Activated CD8-positive, alpha-beta memory T cell treated with anti-CD3 and anti-CD28 coated beads for 48 hours (primary cell): ENCODE results near the gene AGMO.
"Not testable (repeated sequence)": the region's sequence is repeated elsewhere in the genome, so short reads cannot be mapped to it uniquely, and the experiment has no call there.

Experiments
- DNase-seq, 3 experiments: peaks; one replicate each; pipeline ENCODE4 v3.0.0-alpha.2; 2020; ENCODE audit warnings: low read depth in 2 of 3, low spot score in 2 of 3

Gene AGMO

GRCh38 chr7:15330943-15331342, 230.9 kb downstream of the AGMO start:
- DNase-seq: no peak

- no peak for DNase-seq
Observed at GRCh38 chr7:15327001-15327400, 234.8 kb downstream of the AGMO start.

DNA sequence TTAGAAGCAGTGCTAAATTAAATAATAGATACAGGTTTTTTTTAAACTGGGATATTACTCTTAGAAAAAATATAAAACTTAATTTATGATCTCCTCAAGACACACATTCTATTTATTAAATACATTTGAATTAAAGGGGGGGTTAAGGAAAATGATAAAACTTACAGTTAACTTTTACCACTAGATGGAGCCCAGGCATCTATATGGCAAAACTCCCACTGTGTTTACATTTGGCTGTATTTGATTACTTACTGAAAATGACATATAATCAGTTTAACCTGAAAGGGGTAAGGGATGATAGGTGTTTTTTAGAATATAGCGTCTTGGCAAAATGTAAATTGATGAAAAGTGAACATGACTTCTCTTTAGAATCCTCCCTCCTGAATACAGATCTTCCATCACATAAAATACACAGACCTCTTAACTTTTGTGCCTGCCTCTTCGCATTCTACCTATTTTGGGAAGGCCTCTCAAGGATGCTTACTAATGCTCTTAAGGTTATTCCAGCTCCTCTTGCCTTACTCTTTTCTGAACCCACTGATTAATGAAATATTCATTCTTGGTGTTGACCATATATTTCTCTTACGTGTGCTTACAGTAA, 235.7 kb downstream of the AGMO start:
- DNase-seq: no peak

DNA sequence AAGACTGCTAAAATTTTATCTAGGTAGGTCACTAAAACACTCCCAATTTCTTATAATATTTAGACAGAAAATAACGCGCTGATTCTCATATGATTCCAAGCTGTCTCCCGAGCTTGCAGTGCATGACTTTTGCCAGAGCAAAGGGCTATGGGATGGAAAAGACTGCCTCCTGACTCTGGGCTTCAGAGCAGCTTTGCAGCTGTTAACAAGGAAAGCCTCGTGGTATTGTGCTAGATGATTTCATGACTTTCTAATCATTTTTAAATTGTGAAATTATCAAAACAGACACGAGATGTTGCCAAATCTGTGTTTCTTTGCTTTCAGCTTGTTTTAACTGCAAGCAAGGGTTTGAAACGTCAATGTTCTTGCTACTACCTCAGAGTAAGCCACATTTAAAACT, 238.3 kb downstream of the AGMO start:
- DNase-seq: no peak

DNA sequence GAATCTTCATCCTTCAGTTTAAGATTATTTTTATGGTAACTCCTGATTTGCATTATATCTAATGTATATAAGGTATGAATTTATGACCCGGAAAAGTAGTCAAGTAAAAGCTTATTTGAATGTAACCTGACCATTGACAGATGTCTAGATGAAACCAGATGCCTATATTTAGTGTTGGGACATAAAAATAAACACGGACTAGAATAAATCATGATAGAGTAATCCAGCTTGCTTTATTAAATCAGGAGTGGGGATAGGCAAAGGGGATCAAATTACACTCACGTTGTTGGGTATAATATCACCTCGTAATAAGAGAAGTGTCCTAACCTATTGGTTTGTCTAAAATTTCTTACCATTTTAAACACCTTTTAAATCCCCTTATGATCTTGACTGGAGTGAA, 244.6 kb downstream of the AGMO start:
- DNase-seq: no peak

GRCh38 chr7:15315678-15316077, 246.1 kb downstream of the AGMO start:
- no peak for DNase-seq

GRCh38 chr7:15314922-15315321, 246.9 kb downstream of the AGMO start:
- no peak for DNase-seq

DNA sequence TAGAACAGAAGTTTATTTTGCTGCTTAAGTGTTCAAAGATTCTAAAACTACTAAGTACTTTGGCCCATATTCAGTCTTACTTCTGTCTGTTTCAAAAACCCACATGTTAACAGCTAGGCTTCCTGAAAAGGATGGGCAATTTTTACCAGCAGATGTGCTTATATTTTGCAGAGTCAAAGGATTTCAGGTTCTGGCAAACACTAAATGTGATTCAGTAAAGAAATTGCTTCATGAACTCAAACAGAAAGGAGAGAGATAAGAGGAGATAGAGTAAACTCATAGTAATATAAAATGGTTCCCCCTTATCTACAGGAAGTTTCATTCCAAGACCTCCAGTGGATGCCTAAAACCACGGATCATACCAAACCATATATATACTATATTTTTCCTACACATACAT, 248.5 kb downstream of the AGMO start:
- DNase-seq: no peak

- no peak for DNase-seq
Observed at GRCh38 chr7:15309872-15310271, 251.9 kb downstream of the AGMO start.

DNA sequence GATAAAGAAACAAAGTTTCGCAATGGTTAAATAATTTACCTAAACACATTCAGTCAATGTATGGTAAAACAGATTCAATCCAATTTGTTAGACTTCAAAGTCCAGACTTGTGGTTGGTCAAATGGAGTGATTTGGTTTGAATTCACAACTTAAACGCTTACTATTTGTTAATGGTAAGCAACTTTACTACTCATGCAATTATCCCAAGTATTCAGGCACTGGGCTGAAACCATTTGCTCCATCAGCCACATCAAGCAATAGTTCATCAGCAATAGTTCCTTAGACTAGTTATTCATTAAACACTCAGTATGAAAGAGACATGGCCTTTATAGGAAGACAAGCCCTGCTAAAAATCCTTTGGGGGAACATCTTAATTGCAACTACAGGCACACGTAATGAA, 253.0 kb downstream of the AGMO start:
- no peak for DNase-seq

GRCh38 chr7:15306296-15306695, 255.5 kb downstream of the AGMO start:
- DNase-seq: no peak

DNA sequence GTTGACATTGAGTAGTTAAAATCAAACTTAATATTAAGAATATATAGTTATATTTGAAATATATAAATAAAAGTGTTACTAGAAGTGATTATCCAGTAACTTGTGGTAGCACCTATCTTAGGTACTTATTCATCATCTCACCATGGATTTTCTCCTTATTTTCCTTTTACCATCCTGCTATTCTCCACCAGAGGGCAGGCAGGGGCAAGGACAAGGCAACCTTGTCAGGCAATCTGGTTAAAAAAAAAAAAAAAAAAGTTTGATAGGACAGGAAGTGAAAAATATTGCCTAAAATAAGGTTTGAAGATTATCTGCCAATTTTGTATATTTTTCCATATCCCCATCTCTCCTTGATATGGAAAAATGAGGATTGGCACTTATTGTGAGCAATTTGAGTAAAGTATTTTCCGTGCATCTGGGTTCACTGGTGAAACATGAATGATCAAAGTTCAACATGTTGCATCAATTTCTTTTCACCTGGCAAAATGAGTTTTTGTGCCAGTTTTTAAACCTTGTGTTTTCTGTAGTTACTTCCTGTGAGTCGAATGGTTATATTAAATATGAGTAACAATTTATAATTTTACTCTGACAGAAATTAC, 256.7 kb downstream of the AGMO start:
- no peak for DNase-seq

DNA sequence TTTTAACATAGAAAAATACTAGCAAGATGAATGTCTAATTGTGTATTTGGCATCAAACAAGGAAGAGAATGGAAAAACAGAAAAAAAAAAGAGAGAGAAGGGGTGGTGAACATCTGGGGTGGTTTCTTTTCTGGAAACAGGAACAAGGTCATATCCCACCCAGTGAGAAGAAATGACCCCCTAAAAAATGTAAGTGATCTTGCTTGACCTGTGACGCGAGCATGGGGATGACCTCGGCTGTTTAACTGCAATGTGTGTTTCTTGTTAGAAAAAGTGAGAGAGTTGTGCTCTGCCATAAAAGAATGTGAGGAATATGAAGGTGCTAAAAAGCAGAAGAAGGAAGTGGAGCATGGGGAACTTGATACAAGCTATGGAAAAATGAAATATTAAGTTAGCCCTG, 258.5 kb downstream of the AGMO start:
- DNase-seq: no peak

- not testable (repeated sequence) for DNase-seq
Observed at GRCh38 chr7:15300986-15301385, 260.8 kb downstream of the AGMO start.

DNA sequence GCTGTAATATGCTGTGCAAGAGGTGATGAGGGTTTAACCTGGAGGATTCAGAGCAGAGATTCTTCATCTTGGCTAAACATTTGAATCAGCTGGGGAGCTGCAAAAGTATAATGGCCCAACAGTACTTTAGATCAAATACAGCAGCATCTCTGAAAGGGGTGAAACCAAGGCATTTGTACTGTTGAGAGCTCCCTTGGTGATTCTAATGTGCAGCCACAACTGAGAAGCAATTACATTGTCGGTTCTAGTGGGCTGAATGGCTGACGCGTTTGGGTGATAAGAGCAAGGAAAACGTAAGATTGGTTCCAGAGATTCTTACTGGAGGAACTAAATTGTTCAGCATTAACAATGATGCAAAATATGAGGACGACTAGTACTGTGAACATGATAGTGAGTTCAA, 269.7 kb downstream of the AGMO start:
- DNase-seq: no peak

DNA sequence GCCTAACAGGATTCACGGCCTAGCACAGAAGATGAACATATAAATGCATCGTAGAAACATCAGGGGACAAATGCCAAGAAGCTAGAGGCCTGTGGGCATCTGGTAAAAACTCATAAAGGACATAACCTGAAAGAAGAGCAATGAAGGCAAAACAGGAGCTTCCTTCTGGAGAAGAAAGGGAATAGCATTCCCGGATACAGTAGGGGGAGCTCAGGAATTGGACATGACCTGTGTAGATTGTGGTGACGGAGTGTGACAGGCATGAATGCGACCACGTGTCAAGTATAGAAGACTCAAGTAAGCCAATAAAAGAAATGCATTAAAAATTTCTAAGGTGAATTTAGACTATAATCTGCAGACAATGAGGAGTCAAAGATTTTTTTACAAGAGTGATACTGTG, 270.1 kb downstream of the AGMO start:
- DNase-seq: no peak

DNA sequence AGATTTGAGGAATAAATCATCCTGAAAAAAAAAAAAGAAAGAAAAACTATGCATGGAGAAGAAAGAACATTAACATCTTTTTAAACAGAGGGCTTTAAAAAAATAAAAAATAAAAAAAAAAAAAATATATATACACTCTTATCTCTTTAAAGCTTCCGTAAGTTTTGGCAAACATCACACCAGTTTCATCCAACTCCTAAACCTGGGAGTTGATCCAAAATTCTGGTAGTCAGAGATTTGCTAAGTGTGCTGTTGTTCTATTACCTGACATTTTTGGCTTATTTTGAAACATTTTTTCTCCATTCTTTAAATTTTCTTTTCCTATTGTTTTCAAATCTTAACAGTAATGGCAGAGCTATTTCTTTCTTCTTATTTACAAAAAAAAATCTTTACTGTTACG, 273.1 kb downstream of the AGMO start:
- DNase-seq: no peak

GRCh38 chr7:15284396-15284795, 277.4 kb downstream of the AGMO start:
- DNase-seq: no peak

- DNase-seq: no peak
Observed at GRCh38 chr7:15280078-15280733, 281.6 kb downstream of the AGMO start.

DNA sequence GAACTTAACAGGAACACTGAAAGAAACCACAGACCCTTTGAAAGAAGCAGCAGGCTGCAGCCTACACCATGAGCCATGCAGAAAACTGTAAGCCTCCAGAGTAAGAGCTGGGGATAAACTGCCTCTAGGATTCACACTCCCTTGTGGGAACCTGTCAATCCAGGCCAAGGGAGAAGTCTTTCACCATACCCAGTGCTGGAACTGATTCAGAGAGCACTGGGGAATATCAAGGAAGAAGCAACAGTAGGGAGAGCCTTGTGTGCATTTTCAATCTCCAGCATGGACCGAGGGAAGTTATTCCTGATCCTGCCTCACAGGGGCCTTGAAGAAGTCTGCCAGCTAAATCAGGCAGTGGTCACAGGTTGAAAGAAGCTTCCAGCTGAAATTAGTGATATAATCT, 282.2 kb downstream of the AGMO start:
- no peak for DNase-seq

DNA sequence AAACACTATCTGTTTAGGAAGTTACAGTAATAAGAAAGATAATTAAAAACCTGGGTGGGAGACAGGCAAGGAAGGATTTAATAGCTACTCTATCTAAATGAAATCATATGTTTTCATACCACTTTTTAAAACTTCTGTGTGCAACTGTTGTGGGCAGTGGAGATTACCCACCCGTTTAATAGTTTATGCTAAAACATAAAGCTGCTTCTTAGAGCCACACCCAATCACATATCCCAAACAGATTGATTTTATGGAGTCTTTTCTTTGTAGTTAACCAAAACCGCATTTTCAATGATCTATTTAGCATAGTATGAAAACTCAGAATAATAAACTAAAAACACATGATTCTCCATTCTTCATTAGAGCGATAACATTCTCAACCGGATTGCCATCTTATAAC, 304.1 kb downstream of the AGMO start:
- DNase-seq: no peak

DNA sequence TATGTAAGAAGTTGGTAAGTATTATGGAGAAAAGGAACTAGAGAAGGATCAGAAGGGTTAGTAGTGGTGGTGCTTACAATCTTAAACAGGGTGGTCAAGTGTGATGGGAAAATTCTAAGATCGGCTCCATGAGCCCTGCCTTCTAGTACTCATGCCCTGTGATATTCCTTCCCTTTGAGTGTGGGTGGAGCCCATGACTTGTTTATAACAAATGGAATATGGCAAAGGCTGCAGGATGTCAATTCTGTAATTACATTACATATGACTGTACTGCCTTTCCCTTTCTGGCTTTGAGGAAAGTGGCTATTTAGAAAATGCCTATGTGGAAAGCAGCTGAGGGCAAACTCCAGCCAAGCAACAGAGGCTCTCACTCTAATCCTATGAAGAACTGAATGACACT, 309.6 kb downstream of the AGMO start:
- DNase-seq: no peak

DNA sequence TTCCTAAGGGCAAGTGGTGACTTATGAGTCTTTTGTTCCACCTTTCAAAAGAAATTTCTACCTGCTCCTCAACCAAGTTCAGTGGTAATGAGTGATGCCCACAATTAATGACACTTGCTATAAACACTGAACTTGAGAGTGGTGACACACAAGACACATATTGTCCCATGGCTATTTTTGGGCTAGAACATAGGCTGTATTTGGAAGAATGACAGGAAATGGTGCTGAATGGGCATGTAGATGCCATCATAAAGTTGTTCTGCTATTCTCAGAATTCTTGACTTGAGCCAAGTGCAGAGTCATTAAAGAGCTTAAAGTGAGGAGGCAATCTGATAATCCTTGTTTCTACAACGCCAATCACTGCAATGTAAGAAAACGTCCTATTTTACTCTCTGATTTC, 313.3 kb downstream of the AGMO start:
- no peak for DNase-seq
